CMK (cell line): Measurements from ENCODE around the gene SLC26A2.
A peak's percentile ranks its signal among the peaks of the same experiment; 100 is the strongest.
"Not testable (repeated sequence)": the region's sequence is repeated elsewhere in the genome, so short reads cannot be mapped to it uniquely, and the experiment has no call there.

Source experiments
- DNase-seq: peaks from one replicate; pipeline ENCODE4 v3.0.0-alpha.2; 2010; ENCODE audit warnings: low read depth

Gene SLC26A2

GRCh38 chr5:150006318-150006717, 45.8 kb downstream of the SLC26A2 start:
- no peak for DNase-seq

- DNase-seq: no peak
These were observed 46.5 kb downstream of the SLC26A2 start for GRCh38 chr5:150007050-150007449.

GRCh38 chr5:150009671-150010387, 49.3 kb downstream of the SLC26A2 start:
- DNase-seq: peak; percentile 76

- no peak for DNase-seq
These were observed 53.4 kb downstream of the SLC26A2 start for GRCh38 chr5:150013931-150014330.

- DNase-seq: no peak
These were observed 53.9 kb downstream of the SLC26A2 start for GRCh38 chr5:150014456-150014855.

- DNase-seq: no peak
These were observed 54.9 kb downstream of the SLC26A2 start for GRCh38 chr5:150015415-150015814.

GRCh38 chr5:150016537-150016936, 56.0 kb downstream of the SLC26A2 start:
- no peak for DNase-seq

GRCh38 chr5:150017226-150018005, 56.9 kb downstream of the SLC26A2 start:
- DNase-seq: no peak

- no peak for DNase-seq
These were observed 59.7 kb downstream of the SLC26A2 start for GRCh38 chr5:150020249-150020648.

GRCh38 chr5:150021491-150022157, 61.1 kb downstream of the SLC26A2 start:
- no peak for DNase-seq

- DNase-seq: no peak
These were observed 61.6 kb downstream of the SLC26A2 start for GRCh38 chr5:150022158-150022531.

GRCh38 chr5:150022681-150023080, 62.1 kb downstream of the SLC26A2 start:
- DNase-seq: no peak

GRCh38 chr5:150023136-150023535, 62.6 kb downstream of the SLC26A2 start:
- no peak for DNase-seq

- DNase-seq: no peak
These were observed 63.9 kb downstream of the SLC26A2 start for GRCh38 chr5:150024346-150024984.

GRCh38 chr5:150026682-150027172, 66.2 kb downstream of the SLC26A2 start:
- DNase-seq: peak; percentile 73

GRCh38 chr5:150028047-150028446, 67.5 kb downstream of the SLC26A2 start:
- not testable (repeated sequence) for DNase-seq

GRCh38 chr5:150033334-150033733, 72.8 kb downstream of the SLC26A2 start:
- no peak for DNase-seq

- DNase-seq: no peak
These were observed 74.1 kb downstream of the SLC26A2 start for GRCh38 chr5:150034662-150035061.

- DNase-seq: no peak
These were observed 74.8 kb downstream of the SLC26A2 start for GRCh38 chr5:150035139-150035895.

- DNase-seq: no peak
These were observed 76.0 kb downstream of the SLC26A2 start for GRCh38 chr5:150036513-150036912.
